Peyer's patch (tissue), 4 donors: ENCODE results near the gene TLL1.

ENCODE experiments used
- POLR2A ChIP-seq, 2 donors: fragments of 450-650 bp; IDR thresholded peaks; one replicate each; pipeline ENCODE4 v1.5.1; 2017; ENCODE audit warnings: antibody characterized with exemption in 2 of 2, mild to moderate bottlenecking in 2 of 2, moderate library complexity in 2 of 2
- TF ChIP-seq, protein P1 (sequence below), 6 experiments: fragments of 450-650 bp in 4 of 6; fragments of 200-600 bp in 2 of 6; sonication (generic) in 1 of 6; IDR thresholded peaks; one replicate each; pipeline ENCODE4 v1.5.1; 2017 to 2019; ENCODE audit warnings: antibody characterized with exemption in 6 of 6, mild to moderate bottlenecking in 3 of 6, moderate library complexity in 1 of 6

DNA sequence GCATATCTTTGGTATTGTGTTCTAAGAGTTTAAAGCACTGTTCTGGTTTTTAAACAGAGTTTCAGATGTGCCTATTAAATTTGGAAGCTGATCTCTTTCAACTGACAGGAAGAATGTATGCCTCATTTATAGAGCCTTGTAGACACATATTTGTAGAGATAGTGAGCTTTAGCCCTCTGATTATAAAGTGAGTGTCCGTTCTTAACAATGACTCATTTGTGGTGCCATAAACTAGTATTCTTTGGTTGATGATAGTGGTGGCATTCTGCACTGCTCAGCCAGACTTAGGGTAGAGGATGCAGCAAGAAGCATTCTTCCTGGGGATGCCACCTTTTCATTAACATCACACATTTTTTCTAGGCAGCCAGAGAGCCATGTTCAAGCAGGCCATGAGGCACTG is 121.7 kb downstream of the TLL1 start:
- TF ChIP-seq, protein P1, sequence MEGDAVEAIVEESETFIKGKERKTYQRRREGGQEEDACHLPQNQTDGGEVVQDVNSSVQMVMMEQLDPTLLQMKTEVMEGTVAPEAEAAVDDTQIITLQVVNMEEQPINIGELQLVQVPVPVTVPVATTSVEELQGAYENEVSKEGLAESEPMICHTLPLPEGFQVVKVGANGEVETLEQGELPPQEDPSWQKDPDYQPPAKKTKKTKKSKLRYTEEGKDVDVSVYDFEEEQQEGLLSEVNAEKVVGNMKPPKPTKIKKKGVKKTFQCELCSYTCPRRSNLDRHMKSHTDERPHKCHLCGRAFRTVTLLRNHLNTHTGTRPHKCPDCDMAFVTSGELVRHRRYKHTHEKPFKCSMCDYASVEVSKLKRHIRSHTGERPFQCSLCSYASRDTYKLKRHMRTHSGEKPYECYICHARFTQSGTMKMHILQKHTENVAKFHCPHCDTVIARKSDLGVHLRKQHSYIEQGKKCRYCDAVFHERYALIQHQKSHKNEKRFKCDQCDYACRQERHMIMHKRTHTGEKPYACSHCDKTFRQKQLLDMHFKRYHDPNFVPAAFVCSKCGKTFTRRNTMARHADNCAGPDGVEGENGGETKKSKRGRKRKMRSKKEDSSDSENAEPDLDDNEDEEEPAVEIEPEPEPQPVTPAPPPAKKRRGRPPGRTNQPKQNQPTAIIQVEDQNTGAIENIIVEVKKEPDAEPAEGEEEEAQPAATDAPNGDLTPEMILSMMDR (IDR thresholded peaks at IDR 0.05), result peak in 3 of 6 experiments; percentile 4 to 23 (median 18)
- TF ChIP-seq POLR2A (IDR thresholded peaks at IDR 0.05), result no peak
